Loucy (cell line): Measurements from ENCODE around the gene APOL6.

Experiments used
- EZH2phosphoT487 ChIP-seq: fragments of 200-600 bp; IDR thresholded peaks from 2 replicates; pipeline ENCODE4 v1.6.1; 2018; ENCODE audit warnings: antibody characterized with exemption, mild to moderate bottlenecking, moderate library complexity, borderline replicate concordance
- TF ChIP-seq, protein P1 (sequence below): fragments of 200-600 bp; sonication (generic); conservative IDR thresholded peaks from 2 replicates; pipeline ENCODE4 v1.5.1; 2014; ENCODE audit warnings: mild to moderate bottlenecking, antibody characterized with exemption, low read length

DNA sequence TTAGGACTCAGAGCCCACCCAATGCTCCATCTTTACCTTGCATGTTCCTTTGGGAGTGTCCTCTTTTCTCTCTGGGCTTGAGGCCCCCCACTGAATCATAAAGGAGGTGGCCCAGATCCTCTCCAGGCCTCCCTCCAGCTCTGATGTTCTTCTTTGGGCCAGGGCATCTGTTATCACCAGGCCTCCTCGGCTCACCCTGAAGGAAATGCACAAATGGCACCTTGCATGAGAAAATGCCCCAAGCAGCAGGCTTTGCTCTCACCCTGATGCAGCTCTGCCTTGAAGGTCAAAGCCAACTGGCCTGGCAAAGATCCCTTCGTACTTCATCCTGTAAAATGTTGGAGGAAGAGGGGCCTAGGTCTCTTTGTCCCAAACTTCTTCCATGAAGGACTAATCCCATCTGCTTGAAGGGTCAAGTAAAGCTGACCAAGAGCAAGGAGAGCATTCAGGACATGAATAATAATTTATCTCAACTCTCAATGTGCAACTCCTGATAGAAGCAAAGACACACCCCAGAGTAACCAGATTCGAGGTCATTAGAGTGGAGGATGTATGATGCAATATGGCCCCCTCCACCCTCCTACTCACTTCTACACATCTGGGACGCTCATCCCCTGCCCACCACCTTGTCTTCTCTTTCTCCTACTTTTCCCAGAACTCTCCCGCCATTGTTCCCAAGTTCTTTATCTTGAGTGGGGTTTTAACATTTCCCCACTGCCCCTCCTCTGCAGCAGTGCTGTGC lies 9.5 kb downstream of the APOL6 start:
- TF ChIP-seq, protein P1, sequence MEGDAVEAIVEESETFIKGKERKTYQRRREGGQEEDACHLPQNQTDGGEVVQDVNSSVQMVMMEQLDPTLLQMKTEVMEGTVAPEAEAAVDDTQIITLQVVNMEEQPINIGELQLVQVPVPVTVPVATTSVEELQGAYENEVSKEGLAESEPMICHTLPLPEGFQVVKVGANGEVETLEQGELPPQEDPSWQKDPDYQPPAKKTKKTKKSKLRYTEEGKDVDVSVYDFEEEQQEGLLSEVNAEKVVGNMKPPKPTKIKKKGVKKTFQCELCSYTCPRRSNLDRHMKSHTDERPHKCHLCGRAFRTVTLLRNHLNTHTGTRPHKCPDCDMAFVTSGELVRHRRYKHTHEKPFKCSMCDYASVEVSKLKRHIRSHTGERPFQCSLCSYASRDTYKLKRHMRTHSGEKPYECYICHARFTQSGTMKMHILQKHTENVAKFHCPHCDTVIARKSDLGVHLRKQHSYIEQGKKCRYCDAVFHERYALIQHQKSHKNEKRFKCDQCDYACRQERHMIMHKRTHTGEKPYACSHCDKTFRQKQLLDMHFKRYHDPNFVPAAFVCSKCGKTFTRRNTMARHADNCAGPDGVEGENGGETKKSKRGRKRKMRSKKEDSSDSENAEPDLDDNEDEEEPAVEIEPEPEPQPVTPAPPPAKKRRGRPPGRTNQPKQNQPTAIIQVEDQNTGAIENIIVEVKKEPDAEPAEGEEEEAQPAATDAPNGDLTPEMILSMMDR: no peak
- no peak for TF ChIP-seq EZH2phosphoT487
